GM13977 (cell line): ENCODE measurements around the gene TMA7B.

Experiments used
- DNase-seq: peaks from one replicate; pipeline ENCODE4 v3.0.0; 2012; ENCODE audit warnings: low spot score
- CTCF ChIP-seq: IDR thresholded peaks from 2 replicates; pipeline ENCODE4 v1.5.1; 2012; ENCODE audit warnings: mild to moderate bottlenecking, control low read depth; ENCODE audit not compliant: insufficient read depth; ENCODE audit errors: extremely low read depth, missing control alignments
- in situ Hi-C: fragments of 300-500 bp; cut with MboI; formaldehyde crosslinking; loops from one replicate; pipeline ENCODE4 v1.12.0; 2022; ENCODE audit warnings: low sequenced_read_pairs, low pct_unique_long_range_greater_than_20kb, mixed read lengths, inconsistent platforms; ENCODE audit not compliant: unreplicated experiment

The TMA7B gene

GRCh38 chr22:39973656-39974055, 13.5 kb downstream of the TMA7B start:
- in situ Hi-C loops, result no loop called here
- no peak for TF ChIP-seq CTCF
- DNase-seq, result no peak

- TF ChIP-seq CTCF, result no peak
- in situ Hi-C loops, result no loop called here
- DNase-seq, result no peak
Observed at GRCh38 chr22:39974065-39974464, 13.9 kb downstream of the TMA7B start.

GRCh38 chr22:39979048-39979447, 18.9 kb downstream of the TMA7B start:
- in situ Hi-C loops, result no loop called here
- DNase-seq, result no peak
- no peak for TF ChIP-seq CTCF

GRCh38 chr22:39979458-39979857, 19.3 kb downstream of the TMA7B start:
- DNase-seq, result no peak
- in situ Hi-C loops, result no loop called here
- no peak for TF ChIP-seq CTCF

- TF ChIP-seq CTCF, result no peak
- in situ Hi-C loops, result no loop called here
- DNase-seq, result no peak
Observed at GRCh38 chr22:39980596-39980995, 20.4 kb downstream of the TMA7B start.

- TF ChIP-seq CTCF, result no peak
- DNase-seq, result no peak
- in situ Hi-C loops, result no loop called here
Observed at GRCh38 chr22:39983346-39983745, 23.1 kb downstream of the TMA7B start.

GRCh38 chr22:39984006-39984405, 23.8 kb downstream of the TMA7B start:
- DNase-seq, result no peak
- no peak for TF ChIP-seq CTCF
- in situ Hi-C loops, result no loop called here
